NOMO-1 treated with DMSO at 0.1 percent for 48 hours (cell line): ENCODE data around the gene ZNF469.

Source experiments
- DNase-seq: peaks from one replicate; lab custom pipeline; 2025; ENCODE audit not compliant: unreplicated experiment; lab: John Stamatoyannopoulos, UW

The ZNF469 gene

GRCh38 chr16:88382491-88383400, at the start of gene ZNF469:
TSS of gene ZNF469 (plus strand) at chr16:88382959. CDS start at chr16:88427471, 44,512 bp downstream.
- no peak for DNase-seq

GRCh38 chr16:88333848-88334777, 48.6 kb upstream of the ZNF469 start:
- no peak for DNase-seq

DNA sequence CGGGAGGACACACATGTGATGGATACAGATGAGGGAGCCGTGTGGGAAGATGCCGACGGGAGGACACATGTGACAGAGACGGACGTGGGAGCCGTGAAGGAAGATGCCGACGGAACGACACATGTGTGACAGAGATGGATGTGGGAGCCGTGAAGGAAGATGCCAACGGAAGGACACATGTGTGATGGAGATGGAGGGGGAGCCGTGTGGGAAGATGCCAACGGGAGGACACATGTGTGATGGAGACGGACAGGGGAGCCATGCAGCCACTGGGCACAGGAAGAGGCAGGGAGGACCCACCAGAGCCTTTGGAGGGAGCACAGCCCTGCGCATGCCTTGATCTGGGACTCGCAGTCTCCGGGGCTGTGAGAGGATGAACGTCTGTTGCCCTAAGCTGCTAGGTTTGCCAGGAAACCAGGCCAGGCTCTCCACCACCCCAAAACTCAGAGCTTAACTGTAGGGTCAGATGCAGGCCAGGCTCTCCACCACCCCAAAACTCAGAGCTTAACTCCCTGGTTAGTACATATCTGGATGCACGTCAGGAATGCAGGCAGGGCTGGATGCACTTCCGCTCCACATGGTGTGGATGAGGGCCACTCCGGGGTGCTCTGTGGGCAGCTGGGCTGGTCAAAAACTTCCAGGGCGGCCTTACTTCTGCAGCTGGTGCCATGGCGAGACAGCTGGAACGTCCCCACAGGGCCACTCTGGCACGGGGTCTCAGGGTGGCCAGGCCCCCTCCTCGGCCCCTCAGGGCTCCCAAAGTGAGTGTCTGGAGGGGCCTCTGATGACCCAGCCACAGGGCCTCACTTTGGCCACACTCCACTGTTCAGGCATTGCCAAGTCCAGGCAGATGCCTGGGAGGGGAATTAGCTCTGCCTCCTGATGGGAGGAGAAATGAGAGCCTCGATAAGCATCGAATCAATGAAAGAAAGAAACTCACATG, 47.7 kb upstream of the ZNF469 start:
- no peak for DNase-seq

- no peak for DNase-seq
Measured at GRCh38 chr16:88337021-88337420, 45.7 kb upstream of the ZNF469 start.

DNA sequence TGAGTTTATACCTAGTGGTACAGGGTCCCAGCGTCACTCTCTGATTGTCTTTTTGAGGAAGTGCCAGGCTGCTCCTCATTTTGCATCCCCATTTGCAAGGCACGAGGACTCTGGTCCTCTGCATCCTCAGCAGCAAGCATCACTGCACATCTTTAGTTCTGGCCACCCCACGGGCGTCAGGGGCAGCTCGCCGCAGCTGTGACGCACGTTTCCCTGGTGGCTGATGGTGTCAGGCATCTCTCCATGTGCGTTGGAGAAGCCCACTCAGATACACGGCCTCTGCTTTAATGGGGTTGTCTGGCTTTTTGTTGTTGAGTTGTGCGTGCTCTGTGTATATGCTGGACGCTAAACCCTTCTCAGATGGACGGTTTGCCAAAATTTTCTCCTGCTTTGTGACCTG, 45.2 kb upstream of the ZNF469 start:
- no peak for DNase-seq

DNA sequence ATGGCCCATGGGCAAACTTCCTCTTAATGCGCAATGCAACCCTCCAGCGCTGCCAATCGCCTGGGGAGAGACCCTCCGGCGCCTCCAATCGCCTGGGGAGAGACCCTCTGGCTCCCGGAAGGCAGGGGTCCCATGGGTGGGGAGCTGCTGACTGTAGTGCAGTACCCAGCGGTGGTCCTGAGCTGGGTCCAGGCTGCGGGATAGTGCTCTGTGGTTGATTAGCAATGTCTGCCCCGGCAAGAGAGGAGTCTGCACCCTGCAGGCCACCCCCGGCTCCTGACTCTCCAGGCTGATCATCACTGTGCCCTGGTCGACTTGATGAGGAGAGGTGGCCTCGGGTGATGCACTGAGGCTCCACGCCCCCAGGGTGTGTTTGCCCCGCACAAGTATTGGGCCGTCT, 44.6 kb upstream of the ZNF469 start:
- no peak for DNase-seq

DNA sequence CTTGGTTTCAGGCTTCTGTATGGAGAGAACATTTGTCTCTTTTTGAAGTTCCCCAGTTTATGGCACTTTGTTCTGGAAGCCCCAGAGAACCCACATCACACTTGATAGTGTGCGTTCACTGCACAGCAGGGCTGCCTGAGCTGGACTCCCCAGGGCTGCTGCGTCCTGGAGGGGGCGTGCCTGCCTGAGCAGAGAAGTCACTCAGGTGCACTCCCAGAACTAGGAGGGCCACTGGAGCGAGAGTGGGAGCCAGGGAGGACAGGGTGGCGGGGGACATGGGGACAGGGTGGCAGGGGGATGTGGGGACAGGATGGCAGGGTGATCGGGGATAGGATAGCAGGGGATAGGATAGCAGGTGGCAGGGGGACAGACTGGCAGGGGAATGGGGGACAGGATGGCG, 43.9 kb upstream of the ZNF469 start:
- no peak for DNase-seq

GRCh38 chr16:88339930-88340754, 42.6 kb upstream of the ZNF469 start:
- no peak for DNase-seq

DNA sequence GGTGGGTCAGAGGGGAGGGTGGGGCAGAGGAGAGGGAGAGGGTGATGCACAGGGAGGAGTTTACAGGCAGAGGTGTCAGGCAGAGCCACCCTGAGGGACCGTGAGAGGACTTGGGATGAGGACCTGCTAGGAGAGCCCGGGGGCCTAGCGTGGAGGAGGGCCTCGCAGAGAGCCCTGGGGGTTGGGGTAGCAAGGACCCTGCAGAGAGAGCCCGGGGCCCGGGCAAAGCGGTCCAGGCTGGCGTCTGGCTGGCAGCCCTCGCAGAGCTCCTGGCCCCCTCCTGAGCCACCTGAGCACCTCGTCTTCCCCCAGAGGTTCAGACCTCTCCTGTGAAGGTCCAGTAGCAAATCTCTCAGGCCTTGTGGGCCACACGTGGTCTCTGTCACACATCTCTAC, 42.0 kb upstream of the ZNF469 start:
- DNase-seq = no peak

- no peak for DNase-seq
Measured at GRCh38 chr16:88341551-88342290, 41.0 kb upstream of the ZNF469 start.

GRCh38 chr16:88342491-88342890, 40.3 kb upstream of the ZNF469 start:
- no peak for DNase-seq

DNA sequence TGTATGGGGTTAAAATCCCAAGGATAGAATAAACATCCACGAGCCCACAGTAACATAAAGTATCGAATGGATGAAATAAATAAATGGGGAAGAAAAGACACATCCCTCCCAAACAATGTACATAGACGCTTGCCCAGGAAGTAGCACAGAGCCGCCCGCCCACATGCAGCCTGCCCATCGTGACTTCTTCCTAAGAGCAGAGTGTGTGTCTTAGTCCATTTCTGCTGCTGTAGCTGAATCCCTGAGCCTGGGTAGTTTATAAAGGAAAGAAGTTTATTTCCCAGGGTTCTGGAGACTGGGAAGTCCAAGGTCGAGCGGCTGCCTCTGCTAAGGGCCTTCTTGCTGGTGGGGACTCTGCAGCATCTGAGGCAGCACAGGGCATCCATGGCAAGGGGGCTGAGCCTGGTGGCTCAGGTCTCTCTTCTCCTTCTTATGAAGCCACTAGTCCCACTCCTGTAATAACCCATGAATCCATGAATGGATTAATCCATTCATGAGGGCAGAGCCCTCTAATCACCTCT, 39.4 kb upstream of the ZNF469 start:
- DNase-seq = no peak

DNA sequence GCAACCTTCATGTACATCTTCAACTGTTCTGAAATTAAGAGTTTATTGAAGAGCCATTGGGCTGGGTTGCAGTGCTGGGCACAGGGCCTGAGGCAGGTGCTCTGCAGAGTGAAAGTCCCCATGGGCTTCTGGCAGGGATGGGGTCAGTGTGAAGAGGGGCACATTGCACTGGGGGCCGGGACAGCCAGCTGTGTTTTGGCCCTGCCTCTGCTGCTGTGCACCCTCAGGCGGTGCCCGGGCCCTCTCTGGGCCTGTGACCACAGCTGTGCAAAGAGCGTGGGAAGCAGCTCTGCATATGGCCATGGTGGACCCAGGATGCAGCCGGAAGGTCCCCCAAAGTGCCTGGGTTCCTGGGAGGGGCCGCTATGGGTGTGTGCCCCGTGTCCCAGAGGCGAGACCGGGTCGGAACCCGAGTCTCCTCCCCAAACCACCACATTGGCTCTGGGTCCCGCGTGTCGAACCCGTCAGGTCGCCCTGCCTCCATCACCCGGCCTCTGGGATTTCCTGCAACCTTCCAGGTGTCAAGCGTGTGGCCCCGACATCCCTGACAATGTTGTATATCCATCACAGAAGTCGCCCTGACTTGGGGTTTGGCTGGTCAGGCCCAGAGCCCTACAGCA, 38.2 kb upstream of the ZNF469 start:
- DNase-seq = no peak

GRCh38 chr16:88345031-88345720, 37.6 kb upstream of the ZNF469 start:
- no peak for DNase-seq

DNA sequence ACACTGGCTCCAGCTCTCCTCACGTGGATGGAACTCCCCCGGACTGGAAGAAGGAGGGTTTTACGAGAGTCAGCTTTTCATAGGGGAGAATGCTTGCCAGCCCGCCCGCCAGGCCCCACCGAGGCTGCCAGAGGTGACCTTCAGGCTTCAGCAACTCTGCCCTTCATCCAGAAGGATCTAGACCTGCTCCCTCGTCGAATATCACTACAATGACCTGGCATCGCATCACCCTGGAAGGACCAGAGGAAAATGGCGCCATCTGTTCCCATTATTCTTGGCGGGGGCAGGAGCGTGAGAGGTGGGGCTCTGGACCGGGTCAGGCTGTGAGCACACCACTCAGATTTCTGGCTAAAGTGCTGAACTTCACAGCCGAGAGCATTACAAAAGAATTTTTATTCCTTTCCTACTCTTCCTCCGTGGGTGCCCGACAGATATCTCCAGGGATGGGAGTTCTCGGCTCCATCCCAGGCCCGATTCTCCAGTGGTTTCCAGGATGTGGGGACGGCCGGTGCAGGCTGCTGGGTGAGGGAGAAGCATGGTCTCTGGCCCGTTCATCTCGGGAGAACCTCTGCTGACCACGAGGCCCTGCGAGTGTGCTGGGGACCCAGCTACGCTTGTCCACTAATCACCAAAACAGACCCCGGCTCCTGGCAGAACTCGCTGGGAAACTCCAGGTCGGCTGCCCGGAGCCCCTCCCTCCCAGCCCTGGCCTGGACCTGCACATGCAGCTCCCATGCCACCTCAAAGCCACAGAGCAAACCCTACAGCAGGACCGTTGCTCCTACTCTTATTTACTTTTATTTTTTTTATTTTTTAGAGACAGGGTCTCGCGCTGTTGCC, 36.8 kb upstream of the ZNF469 start:
- DNase-seq = no peak

- no peak for DNase-seq
Measured at GRCh38 chr16:88346680-88347505, 35.9 kb upstream of the ZNF469 start.
